GM18868 (cell line): ENCODE data around the gene PIGV.
A peak's percentile ranks its signal among the peaks of the same experiment; 100 is the strongest.
"Not testable (repeated sequence)": the region's sequence is repeated elsewhere in the genome, so short reads cannot be mapped to it uniquely, and the experiment has no call there.

Experiments used
- ATAC-seq: cut with Tn5 transposase; IDR thresholded peaks from one replicate; pipeline ENCODE4 v1.9.1; 2021; ENCODE audit warnings: mild to moderate bottlenecking, moderate library complexity; ENCODE audit not compliant: unreplicated experiment

PIGV gene

GRCh38 chr1:26791626-26792025 is 3.9 kb downstream of the PIGV start:
- no peak for ATAC-seq

GRCh38 chr1:26792924-26793323 is 5.2 kb downstream of the PIGV start:
- no peak for ATAC-seq

DNA sequence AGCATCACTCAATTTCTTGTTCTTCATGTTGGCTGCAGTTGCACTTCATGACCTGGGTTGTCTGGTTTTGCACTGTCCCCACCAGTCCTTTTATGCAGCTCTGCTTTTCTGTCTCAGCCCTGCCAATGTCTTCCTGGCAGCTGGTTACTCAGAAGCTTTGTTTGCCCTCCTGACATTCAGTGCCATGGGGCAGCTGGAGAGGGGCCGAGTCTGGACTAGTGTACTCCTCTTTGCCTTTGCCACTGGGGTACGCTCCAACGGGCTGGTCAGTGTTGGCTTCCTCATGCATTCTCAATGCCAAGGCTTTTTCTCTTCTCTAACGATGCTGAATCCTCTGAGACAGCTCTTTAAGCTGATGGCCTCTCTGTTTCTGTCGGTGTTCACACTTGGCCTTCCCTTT is 6.6 kb downstream of the PIGV start:
- no peak for ATAC-seq

GRCh38 chr1:26797627-26798026 is 9.9 kb downstream of the PIGV start:
- no peak for ATAC-seq

- ATAC-seq, result no peak
These were observed 11.9 kb downstream of the PIGV start for GRCh38 chr1:26799479-26800142.

DNA sequence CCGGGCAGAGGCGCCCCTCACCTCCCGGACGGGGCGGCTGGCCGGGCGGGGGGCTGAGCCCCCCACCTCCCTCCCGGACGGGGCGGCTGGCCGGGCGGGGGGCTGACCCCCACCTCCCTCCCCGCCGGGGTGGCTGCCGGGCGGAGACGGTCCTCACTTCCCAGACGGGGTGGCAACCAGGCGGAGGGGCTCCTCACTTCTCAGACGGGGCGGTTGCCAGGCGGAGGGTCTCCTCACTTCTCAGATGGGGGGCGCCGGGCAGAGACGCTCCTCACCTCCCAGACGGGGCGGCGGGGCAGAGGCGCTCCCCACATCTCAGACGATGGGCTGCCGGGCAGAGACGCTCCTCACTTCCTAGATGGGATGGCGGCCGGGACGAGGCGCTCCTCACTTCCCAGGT is 16.2 kb downstream of the PIGV start:
- ATAC-seq, result not testable (repeated sequence)

DNA sequence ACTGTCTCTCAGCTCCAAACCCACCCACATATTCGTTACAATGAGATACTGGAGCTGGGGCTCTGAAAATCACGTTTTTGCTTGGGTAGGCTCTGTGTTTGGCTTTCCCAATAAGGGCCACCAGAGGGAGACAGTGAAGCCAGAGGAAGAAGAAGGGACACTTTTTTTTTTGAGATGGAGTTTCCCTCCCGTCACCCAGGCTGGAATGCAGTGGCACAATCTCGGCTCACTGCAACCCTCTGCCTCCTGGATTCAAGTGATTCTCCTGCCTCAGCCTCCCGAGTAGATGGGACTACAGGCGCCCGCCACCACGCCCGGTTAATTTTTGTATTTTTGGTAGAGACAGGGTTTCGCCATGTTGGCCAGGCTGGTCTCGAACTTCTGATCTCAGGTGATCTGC is 22.4 kb downstream of the PIGV start:
- ATAC-seq, result not testable (repeated sequence)

DNA sequence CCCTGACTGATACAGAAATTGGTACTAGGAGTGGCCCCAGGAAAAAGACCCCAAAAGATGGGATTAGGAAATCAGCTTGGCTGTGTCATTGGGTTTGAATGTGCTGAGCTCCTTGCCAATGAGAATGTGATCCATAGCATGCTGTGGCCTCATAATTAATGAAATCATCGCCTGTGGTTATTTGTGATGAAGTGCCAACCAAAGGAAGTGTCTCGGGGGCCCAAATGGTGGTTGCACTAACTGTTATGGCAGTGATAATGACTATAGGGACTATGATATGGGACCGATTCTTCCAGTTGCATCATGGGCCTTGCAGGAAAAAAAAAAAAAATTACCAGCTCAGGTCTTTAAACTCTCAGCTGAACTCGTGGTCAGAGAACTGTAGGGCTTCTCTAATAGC is 23.3 kb downstream of the PIGV start:
- no peak for ATAC-seq

DNA sequence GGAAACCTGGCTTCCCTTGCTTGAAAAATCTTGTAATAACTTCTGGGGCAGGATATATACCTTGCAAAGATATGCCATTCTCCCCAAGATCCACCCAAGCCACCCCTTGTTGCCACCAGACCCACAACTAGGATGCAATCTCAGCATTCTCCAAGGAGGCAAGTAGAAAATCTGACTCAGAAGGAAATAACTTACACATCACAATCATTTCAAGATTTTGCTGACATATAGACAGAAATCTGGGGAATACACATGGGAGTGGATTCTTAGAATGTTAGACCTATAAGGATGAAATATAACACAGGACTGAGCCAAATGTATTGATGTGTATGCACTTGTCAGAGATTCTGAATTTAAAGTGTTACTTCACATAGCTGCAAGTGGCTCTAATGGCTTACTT is 24.0 kb downstream of the PIGV start:
- no peak for ATAC-seq

DNA sequence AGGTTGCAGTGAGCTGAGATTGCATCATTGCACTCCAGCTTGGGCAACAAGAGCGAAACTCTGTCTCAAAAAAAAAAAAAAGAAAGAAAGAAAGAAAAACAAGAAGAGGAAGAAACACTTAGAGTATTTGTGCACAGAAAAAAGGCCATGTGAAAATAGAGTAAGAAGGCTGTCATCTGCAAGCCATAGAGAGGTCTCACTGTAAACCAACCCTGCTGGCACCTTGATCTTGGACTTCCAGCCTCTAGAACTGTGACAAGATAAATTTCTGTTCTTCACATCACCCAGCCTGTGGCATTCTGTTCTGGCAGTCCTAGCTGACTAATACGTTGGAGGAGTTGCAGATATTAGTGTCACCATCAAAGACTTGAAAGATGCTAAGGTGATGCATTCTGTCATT is 26.6 kb downstream of the PIGV start:
- ATAC-seq, result no peak

DNA sequence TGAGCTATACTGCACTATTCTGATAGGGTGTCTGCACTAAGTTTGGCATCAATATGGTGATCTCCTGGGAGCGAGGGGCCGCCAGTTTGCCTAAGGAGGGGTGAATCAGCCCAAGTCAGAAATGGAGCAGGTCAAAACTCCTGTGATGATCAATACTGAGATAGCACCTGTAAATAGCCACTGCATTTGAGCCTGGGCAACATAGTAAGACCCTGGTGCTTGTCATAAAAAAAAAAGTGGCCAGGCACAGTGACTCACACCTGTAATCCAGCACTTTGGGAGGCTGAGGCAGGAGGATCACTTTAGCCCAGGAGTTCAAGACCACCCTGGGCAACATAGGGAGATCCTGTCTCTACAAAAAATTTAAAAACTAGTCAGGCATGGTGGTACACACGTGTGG is 27.1 kb downstream of the PIGV start:
- no peak for ATAC-seq

GRCh38 chr1:26820784-26821269 is 33.1 kb downstream of the PIGV start:
- peak; percentile 95 for ATAC-seq

- ATAC-seq, result no peak
These were observed 35.1 kb downstream of the PIGV start for GRCh38 chr1:26822737-26823395.

DNA sequence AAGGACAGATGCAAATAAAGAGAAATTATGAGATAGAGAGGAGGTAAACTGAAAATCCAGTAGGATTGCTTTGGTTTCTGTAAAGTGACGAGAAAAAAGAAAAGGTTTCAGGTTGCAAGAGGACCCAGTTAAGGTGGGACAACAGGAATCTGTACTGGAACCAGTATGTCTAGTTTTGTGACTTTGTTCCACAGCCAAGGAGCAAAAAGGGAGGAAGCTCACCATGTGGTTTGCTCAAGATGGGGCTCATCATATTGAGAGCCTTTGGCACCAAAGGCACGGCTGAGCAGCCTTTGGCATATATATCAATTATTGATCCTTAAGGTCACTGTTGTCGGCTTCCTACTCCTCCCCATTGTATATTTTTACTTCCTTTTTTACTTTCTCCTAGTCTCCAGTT is 37.0 kb downstream of the PIGV start:
- ATAC-seq, result no peak

DNA sequence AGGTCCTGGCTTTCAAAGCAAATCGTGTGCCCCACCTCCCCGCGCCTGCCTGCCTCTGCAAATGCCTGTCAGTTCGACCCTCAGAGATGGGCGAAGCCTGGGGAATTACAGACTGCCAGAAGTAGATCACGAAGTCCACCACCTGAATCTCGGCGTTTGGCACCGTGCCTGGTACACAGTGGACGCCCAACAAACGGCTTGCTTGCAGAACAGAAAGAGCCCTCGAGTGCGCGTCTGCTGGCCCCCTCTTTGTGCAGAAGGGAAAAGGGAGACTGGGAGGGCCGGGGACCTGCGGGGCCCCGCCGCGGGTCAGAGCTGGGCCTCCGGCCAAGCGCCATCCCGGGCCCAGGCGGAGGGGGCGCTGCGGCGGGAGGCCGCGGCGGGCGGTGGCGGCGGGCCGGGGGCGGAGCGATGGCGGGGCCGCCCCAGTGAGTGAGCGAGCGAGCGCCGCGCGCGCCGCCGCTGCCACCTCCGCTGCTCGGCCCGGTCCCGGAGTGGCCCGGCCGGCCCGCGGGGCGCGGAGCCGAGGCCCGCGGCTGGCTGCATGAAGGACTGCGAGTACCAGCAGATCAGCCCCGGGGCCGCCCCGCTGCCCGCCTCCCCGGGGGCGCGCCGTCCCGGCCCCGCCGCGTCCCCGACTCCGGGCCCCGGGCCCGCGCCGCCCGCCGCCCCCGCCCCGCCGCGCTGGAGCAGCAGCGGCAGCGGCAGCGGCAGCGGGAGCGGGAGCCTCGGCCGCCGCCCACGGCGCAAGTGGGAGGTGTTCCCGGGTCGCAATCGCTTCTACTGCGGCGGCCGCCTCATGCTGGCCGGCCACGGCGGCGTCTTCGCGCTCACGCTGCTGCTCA is 38.7 kb downstream of the PIGV start, which contains the start of gene ZDHHC18:
Gene ZDHHC18 (plus strand): TSS at position 428 of the 845 bp plus-strand sequence. CDS start 117 bp downstream, at position 545.
- peak; percentile 80 for ATAC-seq

DNA sequence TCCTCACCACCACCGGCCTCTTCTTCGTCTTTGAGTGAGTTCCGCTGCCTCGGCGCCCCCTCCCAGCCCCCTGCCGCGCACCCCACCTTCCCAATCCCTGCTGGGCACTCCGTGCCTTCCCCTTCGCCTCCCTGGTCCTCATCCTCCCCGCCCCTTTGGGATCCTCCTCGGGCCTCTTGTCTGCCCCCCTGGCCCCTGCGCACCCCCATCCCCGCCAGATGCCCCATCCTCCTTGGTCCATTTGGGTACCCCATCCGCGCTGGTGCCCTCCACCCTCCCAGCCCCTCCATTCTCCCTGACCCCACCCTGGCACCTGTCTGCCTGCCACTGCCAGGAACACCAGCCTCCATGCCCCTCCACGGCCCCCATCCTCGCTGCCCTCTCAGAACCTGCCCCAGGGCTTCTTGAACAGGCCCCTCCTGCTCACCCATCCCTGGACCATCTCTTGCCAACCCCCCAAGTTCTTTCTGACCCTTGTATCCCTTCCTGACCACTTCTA is 39.4 kb downstream of the PIGV start:
- no peak for ATAC-seq

GRCh38 chr1:26827663-26828062 is 39.9 kb downstream of the PIGV start:
- ATAC-seq, result no peak

DNA sequence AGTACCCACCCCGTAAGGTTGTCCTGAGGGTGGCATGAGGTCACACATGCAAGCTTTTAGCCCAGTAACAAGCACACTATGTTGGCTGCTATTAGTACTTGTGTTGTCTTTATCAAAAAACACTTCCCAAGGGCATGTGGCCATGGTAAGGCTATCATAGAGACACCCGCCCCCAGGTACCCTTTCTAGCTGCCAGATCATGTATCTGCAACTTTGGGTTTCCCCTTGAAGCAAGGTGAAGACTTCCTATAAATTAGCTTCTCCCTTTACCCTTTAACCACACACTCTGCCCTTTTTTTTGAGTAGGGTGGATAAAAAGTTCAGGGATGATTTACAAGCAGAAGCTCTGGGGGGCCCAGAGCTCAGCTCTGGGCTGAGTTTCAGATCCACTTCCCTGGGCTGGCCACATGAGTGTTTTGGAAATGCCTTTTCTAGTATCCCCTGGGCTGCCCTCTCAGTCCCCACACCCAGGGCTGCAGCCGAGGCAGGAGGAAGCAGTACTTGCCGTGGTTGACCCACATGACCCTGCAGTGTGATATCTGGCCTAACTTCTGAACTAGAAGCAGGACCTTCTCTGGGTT is 40.8 kb downstream of the PIGV start:
- no peak for ATAC-seq

GRCh38 chr1:26829184-26829911 is 41.6 kb downstream of the PIGV start:
- no peak for ATAC-seq

GRCh38 chr1:26831059-26831458 is 43.3 kb downstream of the PIGV start:
- no peak for ATAC-seq
